GM12878 (cell line): Measurements from ENCODE around the gene DUS4L. TPM values are rescaled to one million over a fixed set of nuclear protein-coding genes. Genes with fewer than 3 reads are reported as not detected.

Experiments used
- ATF2 ChIP-seq: IDR thresholded peaks from 2 replicates; pipeline ENCODE4 v1.6.1; 2012; ENCODE audit warnings: low read length, inconsistent platforms
- BCL11A ChIP-seq: IDR thresholded peaks from 2 replicates; pipeline ENCODE4 v1.6.1; 2011; ENCODE audit warnings: low read depth, low read length
- BCLAF1 ChIP-seq: fragments of 450-650 bp; IDR thresholded peaks from 2 replicates; pipeline ENCODE4 v1.6.1; 2017; ENCODE audit warnings: antibody characterized with exemption, mild to moderate bottlenecking, moderate library complexity
- BHLHE40 ChIP-seq, 2 experiments: fragments of 450-650 bp in 1 of 2; IDR thresholded peaks; 2 replicates each; pipeline ENCODE4 v1.6.1; 2011 to 2017; ENCODE audit warnings: low read depth in 2 of 2, borderline replicate concordance in 1 of 2, improper control_type of control experiment in 1 of 2, low read length in 1 of 2, mild to moderate bottlenecking in 1 of 2
- CHD2 ChIP-seq: IDR thresholded peaks from 2 replicates; pipeline ENCODE4 v1.6.1; 2011; ENCODE audit warnings: low read depth, low read length, improper control_type of control experiment, borderline replicate concordance
- DPF2 ChIP-seq: fragments of 450-650 bp; IDR thresholded peaks from 2 replicates; pipeline ENCODE4 v1.6.1; 2017; ENCODE audit warnings: mild to moderate bottlenecking
- FOS ChIP-seq: IDR thresholded peaks from 3 replicates; pipeline ENCODE4 v1.6.1; 2011; ENCODE audit warnings: borderline replicate concordance; ENCODE audit not compliant: insufficient read length; ENCODE audit errors: extremely low read depth
- STAT3 ChIP-seq: IDR thresholded peaks from 2 replicates; pipeline ENCODE4 v1.6.1; 2011; ENCODE audit warnings: low read depth, low read length, improper control_type of control experiment
- TARDBP ChIP-seq: IDR thresholded peaks from 2 replicates; pipeline ENCODE4 v1.6.1; 2016; ENCODE audit warnings: borderline replicate concordance
- polyA plus RNA-seq, 11 experiments: library from polyadenylated mRNA; depleted of rRNA in 4 of 11; unstranded in 6 of 11; stranded (reverse) in 5 of 11; fragments of >200 nt; fragmentation: Nextera tagmentation in 4 of 11; fragmentation: Illumina TruSeq in 1 of 11; extraction: Ambion mirVana in 4 of 11; extraction: Trizol in 1 of 11; gene quantifications; 1 replicate in 1 of 11; 2 replicates in 10 of 11; pipeline versions ENCODE4 v1.2.1 to v1.2.3, GENCODE V29; 2011 to 2016; ENCODE audit warnings: inconsistent platforms in 2 of 11, missing spikeins in 2 of 11, low read depth in 1 of 11
- total RNA-seq, 4 experiments: library from RNA; depleted of rRNA in 3 of 4; stranded (reverse); fragments of >200 nt in 3 of 4; fragmentation: Illumina TruSeq in 1 of 4; extraction: Trizol in 1 of 4; gene quantifications; 2 replicates each; pipeline versions ENCODE4 v1.2.1 to v1.2.3, GENCODE V29; 2013 to 2021

DUS4L gene
- total and polyA plus RNA-seq, 10 of the 15 experiments (the other 5 are each of a cell fraction or from before 2014, with no cell fraction given) = 5.3 to 15.3 (median 12.8) TPM

GRCh38 chr7:107615910-107616680 is 52.3 kb downstream of the DUS4L start (continued):
- TF ChIP-seq STAT3 (no peak), ATF2 (no peak), BHLHE40 (IDR thresholded peaks at IDR 0.05; ENCODE audit: borderline replicate concordance in 1 of 2, low read depth in 2 of 2, low read length in 1 of 2) (no peak), BCL11A (no peak), BCLAF1 (no peak), TARDBP (no peak), CHD2 (no peak), DPF2 (no peak), FOS (no peak)
